Islet precursor cell (in vitro differentiated cells): ENCODE results near the gene STT3B.

Experiments used
- DNase-seq: peaks from one replicate; pipeline ENCODE4 v3.0.0-alpha.2; 2018

STT3B gene

DNA sequence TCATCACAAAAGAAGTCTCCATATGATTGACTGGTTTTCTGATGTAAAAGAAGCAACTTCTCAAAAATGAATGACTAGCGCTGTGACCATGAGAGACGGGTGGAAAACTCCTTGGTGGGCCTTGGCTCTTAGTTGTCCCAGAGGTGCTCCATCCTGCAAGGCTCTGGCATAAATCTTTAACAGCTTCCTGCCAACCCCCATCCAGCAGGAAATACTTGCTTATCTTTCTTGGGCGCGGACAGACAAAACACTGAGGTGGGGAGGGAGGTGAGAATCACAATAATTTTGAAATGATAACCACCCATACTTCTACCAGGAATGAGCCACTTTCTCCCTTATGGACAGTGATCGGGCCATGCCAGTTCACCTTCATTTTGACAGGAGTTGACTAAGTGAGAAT lies 128.6 kb downstream of the STT3B start:
- no peak for DNase-seq

DNA sequence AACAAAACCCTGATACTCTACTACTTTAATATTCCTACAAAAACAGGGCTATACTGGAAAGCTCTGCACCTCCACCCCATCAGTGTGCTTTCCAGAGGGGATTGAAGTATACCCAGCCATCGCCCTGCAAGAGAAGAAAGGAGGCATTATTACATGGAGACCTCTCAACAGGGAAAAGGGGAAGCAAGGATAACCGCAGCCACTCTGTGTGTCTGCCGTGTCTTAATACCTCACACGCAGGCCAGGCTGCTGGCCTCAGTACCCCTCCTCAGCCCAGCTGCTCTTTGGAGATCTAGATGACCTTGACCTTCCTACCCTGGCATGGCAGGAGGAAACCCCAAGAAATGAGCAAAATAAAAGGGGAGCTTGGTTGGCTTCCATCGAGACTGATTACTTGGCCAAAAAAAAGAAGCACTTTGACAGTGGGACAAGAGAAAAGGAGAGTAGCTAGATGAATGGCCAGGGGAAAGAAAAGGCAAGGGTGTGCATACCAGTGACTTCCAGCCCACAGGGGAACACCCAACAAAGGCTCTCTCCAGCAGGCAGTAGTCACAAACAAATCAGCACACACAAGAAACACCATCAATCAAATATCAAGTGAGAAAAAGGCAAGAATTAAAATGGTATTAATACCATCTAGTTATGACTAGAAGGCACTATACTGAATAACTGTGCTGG lies 129.4 kb downstream of the STT3B start:
- DNase-seq = no peak

DNA sequence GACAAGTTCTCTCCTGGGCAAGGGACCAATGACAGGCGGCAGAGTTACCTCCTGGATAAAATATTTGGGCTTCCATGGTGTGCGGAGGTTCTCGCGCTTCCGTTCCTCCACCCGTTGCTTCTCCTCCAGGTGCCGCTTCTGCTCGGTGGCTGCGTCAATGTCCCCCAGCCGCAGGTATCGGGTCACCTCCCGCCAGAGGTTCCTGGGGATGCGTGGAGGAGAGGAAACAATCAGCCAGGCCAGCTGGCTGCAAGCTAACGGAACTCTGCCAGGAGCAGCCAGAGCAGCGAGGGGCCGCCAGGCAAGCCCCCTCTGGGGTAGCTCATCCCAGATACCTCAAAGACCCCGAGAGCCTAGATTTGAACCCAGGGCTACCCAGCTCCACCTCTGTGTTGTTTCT lies 131.3 kb downstream of the STT3B start:
- no peak for DNase-seq

DNA sequence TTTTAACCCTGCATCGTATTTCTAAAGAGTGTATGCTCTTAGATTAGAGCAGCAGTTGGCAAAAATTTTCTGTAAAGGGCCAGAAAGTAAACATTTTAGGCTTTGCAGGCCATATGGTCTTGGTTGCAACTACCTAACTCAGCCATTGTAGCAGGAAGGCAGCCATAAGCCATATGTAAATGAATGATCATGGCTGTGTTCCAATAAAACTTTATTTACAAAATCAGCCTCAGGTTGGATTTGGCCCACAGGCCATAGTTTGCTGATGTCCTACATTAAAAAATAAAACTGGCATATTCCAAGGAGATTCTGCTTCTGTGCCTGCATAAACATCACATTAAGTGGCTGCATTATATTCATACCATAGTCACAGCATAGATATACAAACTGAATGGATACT lies 134.9 kb downstream of the STT3B start:
- DNase-seq = no peak

DNA sequence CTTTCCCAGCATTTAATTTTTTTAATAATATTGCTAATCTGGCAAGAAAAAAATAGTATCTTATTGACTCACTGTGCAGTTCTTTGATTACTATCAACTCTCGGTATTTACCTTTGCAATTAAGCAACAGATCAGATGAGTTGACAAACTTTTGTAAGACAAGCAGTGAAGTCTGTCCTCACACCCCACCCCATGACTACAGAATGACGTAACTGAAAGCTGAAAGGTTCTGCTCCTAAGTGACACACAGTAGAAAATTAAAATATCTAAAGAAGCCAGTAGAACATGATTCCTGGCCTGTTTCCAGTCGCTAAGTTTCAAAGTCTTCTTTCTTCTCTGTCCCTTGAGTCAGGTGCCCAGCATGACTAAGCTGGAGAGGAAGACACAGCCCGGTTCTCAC lies 135.5 kb downstream of the STT3B start:
- DNase-seq = no peak

DNA sequence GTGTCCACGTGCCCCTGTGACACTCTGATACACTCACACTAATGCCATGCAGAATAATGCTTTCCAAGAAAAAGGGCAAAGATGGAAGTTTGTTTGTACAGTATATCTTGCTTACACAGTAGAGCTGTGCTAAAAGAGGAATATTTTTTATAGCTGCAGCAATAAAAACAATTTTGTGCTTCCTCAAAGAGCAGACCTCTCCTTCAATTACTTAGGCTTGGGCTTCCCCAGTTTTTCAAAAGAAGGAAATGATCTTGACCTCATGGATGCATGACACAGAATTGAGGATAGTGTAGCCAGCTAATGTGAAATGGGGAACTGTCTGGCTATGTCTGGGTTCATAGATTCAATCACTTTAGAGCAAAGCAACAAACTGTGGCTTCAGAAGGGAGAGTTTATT lies 137.4 kb downstream of the STT3B start:
- no peak for DNase-seq

DNA sequence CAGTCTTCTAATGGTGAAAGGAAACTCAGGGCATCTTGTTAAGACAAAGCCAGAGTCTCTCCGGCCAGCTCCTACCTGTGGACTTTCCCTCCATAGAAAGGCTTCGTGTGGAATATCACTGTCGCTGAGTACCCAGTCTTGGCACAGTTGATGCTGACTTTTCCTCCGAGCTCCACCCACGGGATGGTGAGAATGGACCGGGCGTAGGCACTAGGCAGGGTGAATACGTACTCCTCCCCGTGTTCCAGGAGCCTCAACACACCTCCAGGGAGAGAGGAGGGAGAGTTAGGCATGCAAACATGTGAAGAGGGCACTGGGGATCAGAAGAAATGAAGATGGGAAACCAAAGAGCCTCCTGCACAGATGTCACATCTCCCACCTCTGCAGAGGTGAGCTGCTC lies 138.0 kb downstream of the STT3B start:
- DNase-seq = no peak

DNA sequence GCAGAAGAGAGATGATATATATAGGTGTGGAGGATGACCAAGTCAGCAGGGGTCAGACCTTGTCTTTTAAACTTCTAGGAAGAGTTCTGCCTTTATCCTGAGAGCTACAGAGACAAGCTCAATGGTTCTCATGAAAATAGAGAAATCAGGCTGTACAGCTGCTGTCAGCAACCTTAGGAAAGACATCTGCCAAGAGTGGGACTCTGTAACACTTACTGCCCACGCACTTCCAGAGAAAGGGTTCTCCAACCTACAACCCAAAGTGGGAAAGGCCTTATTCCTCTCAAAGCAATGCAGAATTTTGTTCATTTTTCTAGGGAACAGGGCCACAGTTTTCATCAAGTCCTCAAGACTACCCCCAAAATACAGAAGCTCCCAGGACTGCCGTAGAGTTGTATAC lies 138.7 kb downstream of the STT3B start:
- no peak for DNase-seq

DNA sequence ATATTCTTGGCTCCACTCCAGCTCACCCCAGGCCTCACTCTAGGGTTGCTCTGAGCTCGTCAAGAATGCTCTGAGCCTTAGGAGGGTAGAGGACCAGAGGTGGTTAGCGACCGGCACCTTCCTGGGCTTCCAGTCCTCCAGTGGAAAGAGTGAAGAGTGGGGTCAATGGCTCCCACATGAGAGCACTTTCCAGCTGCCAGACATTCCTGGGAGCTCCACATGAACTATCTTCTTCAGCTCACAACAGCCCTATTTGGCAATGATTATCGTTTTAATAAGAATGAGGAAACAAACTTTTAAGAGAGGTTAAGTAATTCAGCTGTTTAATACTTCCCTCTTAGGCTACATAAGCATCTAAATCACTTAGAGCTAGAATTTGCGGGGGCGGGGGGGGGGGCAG lies 139.3 kb downstream of the STT3B start:
- DNase-seq = no peak

DNA sequence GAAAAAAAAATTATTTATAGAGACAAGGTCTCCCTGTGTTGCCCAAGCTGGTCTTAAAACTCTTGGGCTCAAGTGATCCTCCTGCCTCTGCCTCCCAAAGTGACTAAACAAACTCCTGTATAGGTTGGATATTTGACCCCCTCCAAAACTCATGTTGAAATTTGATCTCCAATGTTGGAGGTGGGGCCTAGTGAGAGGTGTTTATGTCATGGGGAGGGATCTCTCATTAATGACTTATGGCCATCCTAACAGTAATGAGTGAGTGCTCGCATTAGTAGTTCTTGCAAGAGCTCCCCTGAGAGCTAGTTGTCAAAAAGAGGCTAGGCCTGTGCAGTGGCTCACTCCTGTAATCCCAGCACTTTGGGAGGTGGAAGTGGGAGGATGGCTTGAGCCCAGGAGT lies 141.2 kb downstream of the STT3B start:
- DNase-seq = no peak

DNA sequence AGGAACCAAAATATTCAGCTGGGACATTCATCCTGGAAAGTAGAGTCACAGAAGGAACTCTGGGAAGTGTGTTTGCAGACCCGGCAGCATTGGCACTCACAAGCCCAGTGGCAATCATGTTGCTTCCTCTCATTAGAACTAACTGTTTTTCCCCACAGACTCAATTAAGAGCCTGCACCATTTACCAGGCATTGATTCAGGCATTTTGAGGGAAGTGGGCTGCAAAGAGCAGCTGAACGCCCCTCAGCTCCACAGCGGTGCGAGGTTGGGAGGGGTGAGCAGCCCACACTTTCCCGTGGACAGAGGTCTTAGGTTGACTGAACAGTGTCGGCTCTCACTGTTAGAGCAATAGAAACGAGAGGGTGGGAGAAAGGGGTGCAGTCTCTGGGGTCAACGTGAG lies 143.8 kb downstream of the STT3B start:
- DNase-seq = no peak

DNA sequence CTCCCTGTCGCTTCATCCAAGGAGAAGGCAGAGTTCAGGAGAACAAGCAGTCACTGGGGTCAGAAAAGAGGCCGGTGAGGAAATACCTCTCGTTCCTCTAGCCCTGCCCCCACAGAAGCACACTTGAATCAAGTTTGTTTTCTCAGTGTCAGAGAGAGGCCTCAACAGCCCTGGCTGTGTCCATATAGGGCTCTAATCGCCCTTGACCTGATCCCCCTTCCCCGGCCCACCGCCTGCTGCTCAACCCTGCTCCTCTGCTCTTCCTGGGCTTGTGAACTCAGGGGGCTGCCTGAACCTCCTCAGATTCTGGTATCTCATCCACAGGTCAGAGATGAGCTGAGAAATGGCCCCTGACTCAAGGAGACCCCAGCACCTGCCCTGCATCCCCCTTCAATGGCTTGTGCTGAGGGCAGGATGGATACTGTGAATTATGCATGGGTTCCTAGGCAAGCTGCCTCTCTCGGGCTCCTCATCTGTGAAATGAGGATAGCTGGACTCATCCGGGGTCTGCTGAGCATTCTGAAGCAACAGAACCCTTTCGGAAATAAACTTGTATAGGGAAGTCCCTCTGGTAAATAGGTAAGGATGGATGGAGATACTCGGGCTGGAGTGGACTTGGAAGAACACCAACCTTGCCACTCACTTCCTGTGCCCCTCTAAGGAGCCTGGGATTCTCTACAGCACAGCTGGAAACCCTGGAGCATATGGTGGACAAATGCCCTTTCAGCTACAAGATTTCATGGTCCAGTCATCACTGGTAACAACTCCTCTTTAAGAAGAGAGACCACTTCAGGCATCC lies 147.5 kb downstream of the STT3B start:
- no peak for DNase-seq
